ENCODE data around the gene PSME1. TPM values are rescaled to one million over a fixed set of nuclear protein-coding genes. Genes with fewer than 3 reads are reported as not detected.

PSME1 gene
- total and polyA plus RNA-seq, 3 experiments from 2014 or later = 343 to 1,041 (median 347) TPM

DNA sequence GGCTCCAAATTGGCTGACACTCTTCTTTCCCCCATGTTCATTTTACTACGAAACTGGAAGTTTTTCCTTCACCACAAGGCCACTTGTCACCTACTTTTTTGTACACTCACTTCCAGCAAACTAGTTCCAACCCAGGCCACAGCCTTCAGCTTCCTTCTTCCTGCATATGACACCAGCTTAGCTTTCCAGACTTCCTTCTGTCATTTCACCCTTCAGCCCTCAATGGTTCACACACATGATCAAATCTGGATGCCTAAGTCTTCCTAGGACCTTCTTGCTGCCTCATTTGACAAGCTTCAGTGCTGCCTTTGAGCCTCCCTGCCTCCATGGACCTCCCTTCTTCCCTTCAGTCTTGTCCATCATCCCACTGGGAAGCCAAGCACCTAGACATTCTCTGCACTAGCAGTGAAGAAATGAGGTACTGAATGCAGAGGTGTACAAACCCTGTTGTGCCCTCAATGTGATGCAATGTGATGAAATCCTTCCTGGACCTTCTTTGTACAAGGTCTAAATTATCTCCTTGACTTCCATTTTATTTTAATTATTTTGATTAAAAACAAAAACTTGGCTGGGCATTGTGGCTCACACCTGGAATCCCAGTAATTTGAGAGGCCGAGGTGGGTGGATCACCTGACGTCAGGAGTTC is 31.6 kb downstream of the PSME1 start:
- Mint-ChIP-seq H3K9me3 (no peaks in the 10 kb centered on the region), H3K27ac (peak overlapping the region in 6 of 8 donors; percentile 10 to 86 (median 74)), H3K36me3 (peaks cover 12 to 66% (median 29%) of the 10 kb centered on the region in 3 donors), H3K4me3 (peak overlapping the region in 2 of 7 donors; percentile 14 to 66), H3K4me1 (peaks cover 38 to 57% (median 56%) of the 10 kb centered on the region in 3 donors), H3K27me3 (peaks cover 0 to 2% of the 10 kb centered on the region in 2 donors)
- Histone ChIP-seq H3K4me1 (ENCODE audit: insufficient read depth, low read length) (peaks cover 25% of the 10 kb centered on the region), H3K9me3 (ENCODE audit: low read length) (no peaks in the 10 kb centered on the region), H3K36me3 (ENCODE audit: insufficient read depth, low read length) (peaks cover 49% of the 10 kb centered on the region), H3K27me3 (ENCODE audit: insufficient read depth, low read length, poor library complexity, severe bottlenecking) (no peaks in the 10 kb centered on the region), H3K4me3 (ENCODE audit: low read length) (no peak overlapping the region), H3K27ac (ENCODE audit: low read depth, low read length) (no peak overlapping the region)
- ChIA-PET CTCF (no interaction called here), POLR2A (interaction anchor here (0.6 kb wide), 1 partner anchor 45 kb away, joined by 3 read pairs; no protein-coding TSS in a partner anchor)
- DNase-seq = no peak

- H3K27ac Mint-ChIP-seq = peak within 1 kb of the TSS; percentile 88 to 96 (median 93)
- H3K27ac ChIP-seq (ENCODE audit: low read depth, low read length) = no peak within 1 kb of the TSS
Measured at GRCh38 chr14:24171422-24172260, 35.6 kb downstream of the PSME1 start, which contains the start of gene REC8. TSS of gene REC8 (plus strand) at chr14:24172080. CDS start at chr14:24172553, 473 bp downstream.

GRCh38 chr14:24172261-24172860 is 36.4 kb downstream of the PSME1 start:
- no peaks in the 10 kb centered on the region for H3K9me3 ChIP-seq (ENCODE audit: low read length)
- peak overlapping the region; percentile 81 to 91 (median 90) for H3K4me3 Mint-ChIP-seq
- peaks cover 0 to 2% of the 10 kb centered on the region in 2 donors for H3K27me3 Mint-ChIP-seq
- H3K4me3 ChIP-seq (ENCODE audit: low read length) = peak overlapping the region; percentile 48
- no peak overlapping the region for H3K27ac ChIP-seq (ENCODE audit: low read depth, low read length)
- no peak for DNase-seq
- H3K27ac Mint-ChIP-seq = peak overlapping the region in 7 of 8 donors; percentile 14 to 96 (median 80)
- H3K4me1 ChIP-seq (ENCODE audit: insufficient read depth, low read length) = no peaks in the 10 kb centered on the region
- no peaks in the 10 kb centered on the region for H3K9me3 Mint-ChIP-seq
- H3K36me3 Mint-ChIP-seq = peaks cover 4 to 44% (median 14%) of the 10 kb centered on the region in 3 donors
- ChIA-PET POLR2A (interaction anchor here (2.4 kb wide), 1 partner anchor 11 kb away, joined by 8 read pairs; the partner anchor contains the start of gene IRF9), CTCF (interaction anchor here (4.7 kb wide), 1 partner anchor 12 kb away, joined by 36 read pairs; the partner anchor contains the start of gene IRF9)
- H3K27me3 ChIP-seq (ENCODE audit: insufficient read depth, low read length, poor library complexity, severe bottlenecking) = no peaks in the 10 kb centered on the region
- peaks cover 33 to 47% (median 46%) of the 10 kb centered on the region in 3 donors for H3K4me1 Mint-ChIP-seq
- H3K36me3 ChIP-seq (ENCODE audit: insufficient read depth, low read length) = peaks cover 12% of the 10 kb centered on the region

More at GRCh38 chr14:24171422-24172260, 35.6 kb downstream of the PSME1 start, which contains the start of gene REC8:
- Mint-ChIP-seq H3K36me3 (peaks cover 4 to 43% (median 15%) of the 10 kb centered on the region in 3 donors), H3K9me3 (no peaks in the 10 kb centered on the region), H3K27me3 (peaks cover 0 to 2% of the 10 kb centered on the region in 2 donors), H3K4me3 (peak within 1 kb of the TSS; percentile 81 to 91 (median 90)), H3K4me1 (peaks cover 33 to 48% (median 47%) of the 10 kb centered on the region in 3 donors)
- Histone ChIP-seq H3K36me3 (ENCODE audit: insufficient read depth, low read length) (peaks cover 13% of the 10 kb centered on the region), H3K9me3 (ENCODE audit: low read length) (no peaks in the 10 kb centered on the region), H3K27me3 (ENCODE audit: insufficient read depth, low read length, poor library complexity, severe bottlenecking) (no peaks in the 10 kb centered on the region), H3K4me3 (ENCODE audit: low read length) (peak within 1 kb of the TSS; percentile 48), H3K4me1 (ENCODE audit: insufficient read depth, low read length) (no peaks in the 10 kb centered on the region)
- DNase-seq = peak; percentile 67 to 89 (median 80)
- ChIA-PET CTCF (interaction anchor here (0.9 to 4.7 kb wide), 4 partner anchors 8 to 17 kb away, joined by 3 to 36 read pairs (median 5); partner anchors contain the start of genes IPO4 and IRF9), POLR2A (interaction anchor here (0.6 to 2.4 kb wide), 5 partner anchors 10 to 67 kb away, joined by 3 to 12 read pairs (median 5); partner anchors contain the start of genes CHMP4A, IRF9 and TSSK4)

DNA sequence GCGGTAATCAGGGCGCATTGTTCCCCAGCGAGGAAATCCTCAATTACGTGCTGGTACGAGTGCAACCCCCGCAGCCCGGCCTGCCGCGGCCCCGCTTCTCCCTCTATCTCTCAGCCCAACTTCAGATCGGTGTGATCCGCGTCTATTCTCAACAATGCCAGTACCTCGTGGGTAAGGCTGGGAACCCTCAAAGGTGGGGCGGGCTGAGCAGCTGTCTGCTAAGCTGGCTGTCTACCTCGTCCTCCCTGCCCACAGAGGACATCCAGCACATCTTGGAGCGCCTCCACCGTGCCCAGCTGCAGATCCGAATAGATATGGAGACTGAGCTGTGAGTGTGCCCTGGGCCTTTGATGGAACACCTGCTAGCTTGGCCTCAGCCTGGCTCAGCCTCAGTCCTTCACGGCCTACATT is 36.9 kb downstream of the PSME1 start:
- Histone ChIP-seq H3K4me1 (ENCODE audit: insufficient read depth, low read length) (no peaks in the 10 kb centered on the region), H3K36me3 (ENCODE audit: insufficient read depth, low read length) (peaks cover 8% of the 10 kb centered on the region), H3K27ac (ENCODE audit: low read depth, low read length) (no peak overlapping the region), H3K4me3 (ENCODE audit: low read length) (no peak overlapping the region), H3K27me3 (ENCODE audit: insufficient read depth, low read length, poor library complexity, severe bottlenecking) (no peaks in the 10 kb centered on the region), H3K9me3 (ENCODE audit: low read length) (no peaks in the 10 kb centered on the region)
- Mint-ChIP-seq H3K4me1 (peaks cover 33 to 47% (median 42%) of the 10 kb centered on the region in 3 donors), H3K27ac (peak overlapping the region; percentile 71 to 96 (median 78)), H3K4me3 (peak overlapping the region in 6 of 7 donors; percentile 45 to 89 (median 82)), H3K9me3 (no peaks in the 10 kb centered on the region), H3K36me3 (peaks cover 0 to 43% (median 10%) of the 10 kb centered on the region in 3 donors), H3K27me3 (peaks cover 0 to 2% of the 10 kb centered on the region in 2 donors)
- POLR2A ChIA-PET = interaction anchor here (1.2 kb wide), 1 partner anchor 12 kb away, joined by 4 read pairs; the partner anchor contains the start of gene IRF9
- DNase-seq = no peak
- CTCF ChIA-PET = interaction anchor here (0.9 to 4.7 kb wide), 2 partner anchors 10 to 12 kb away, joined by 3 to 36 read pairs; partner anchors contain the start of gene IRF9

GRCh38 chr14:24176599-24176998 is 40.6 kb downstream of the PSME1 start:
- H3K9me3 ChIP-seq (ENCODE audit: low read length) = no peaks in the 10 kb centered on the region
- H3K9me3 Mint-ChIP-seq = no peaks in the 10 kb centered on the region
- H3K4me3 Mint-ChIP-seq = no peak overlapping the region
- peaks cover 25 to 29% (median 28%) of the 10 kb centered on the region in 3 donors for H3K4me1 Mint-ChIP-seq
- ChIA-PET POLR2A (interaction anchor here (0.6 kb wide), 1 partner anchor 27 kb away, joined by 3 read pairs; no protein-coding TSS in a partner anchor), CTCF (interaction anchor here (1.7 kb wide), 1 partner anchor 43 kb away, joined by 3 read pairs; no protein-coding TSS in a partner anchor)
- H3K27me3 Mint-ChIP-seq = no peaks in the 10 kb centered on the region
- H3K27ac ChIP-seq (ENCODE audit: low read depth, low read length) = no peak overlapping the region
- peaks cover 0 to 67% (median 9%) of the 10 kb centered on the region in 3 donors for H3K36me3 Mint-ChIP-seq
- H3K27ac Mint-ChIP-seq = peak overlapping the region in 1 of 8 donors; percentile 47
- no peak overlapping the region for H3K4me3 ChIP-seq (ENCODE audit: low read length)
- H3K27me3 ChIP-seq (ENCODE audit: insufficient read depth, low read length, poor library complexity, severe bottlenecking) = no peaks in the 10 kb centered on the region
- peaks cover 19% of the 10 kb centered on the region for H3K36me3 ChIP-seq (ENCODE audit: insufficient read depth, low read length)
- no peak for DNase-seq
- H3K4me1 ChIP-seq (ENCODE audit: insufficient read depth, low read length) = no peaks in the 10 kb centered on the region

- Histone ChIP-seq H3K27ac (ENCODE audit: low read depth, low read length) (no peak overlapping the region), H3K4me1 (ENCODE audit: insufficient read depth, low read length) (no peaks in the 10 kb centered on the region), H3K27me3 (ENCODE audit: insufficient read depth, low read length, poor library complexity, severe bottlenecking) (no peaks in the 10 kb centered on the region), H3K36me3 (ENCODE audit: insufficient read depth, low read length) (peaks cover 19% of the 10 kb centered on the region), H3K9me3 (ENCODE audit: low read length) (no peaks in the 10 kb centered on the region), H3K4me3 (ENCODE audit: low read length) (no peak overlapping the region)
- H3K36me3 Mint-ChIP-seq = peaks cover 0 to 72% (median 9%) of the 10 kb centered on the region in 3 donors
- ChIA-PET POLR2A (interaction anchor here (0.6 kb wide), 1 partner anchor 27 kb away, joined by 3 read pairs; no protein-coding TSS in a partner anchor), CTCF (interaction anchor here (1.7 kb wide), 1 partner anchor 43 kb away, joined by 3 read pairs; no protein-coding TSS in a partner anchor)
- H3K27me3 Mint-ChIP-seq = no peaks in the 10 kb centered on the region
- peak overlapping the region in 4 of 8 donors; percentile 31 to 79 (median 44) for H3K27ac Mint-ChIP-seq
- H3K4me3 Mint-ChIP-seq = no peak overlapping the region
- no peaks in the 10 kb centered on the region for H3K9me3 Mint-ChIP-seq
- DNase-seq = no peak
- H3K4me1 Mint-ChIP-seq = peaks cover 22 to 25% (median 23%) of the 10 kb centered on the region in 3 donors
Measured at GRCh38 chr14:24177041-24177825, 41.2 kb downstream of the PSME1 start.
